ENCODE results near the gene ARL4D.

ARL4D gene

DNA sequence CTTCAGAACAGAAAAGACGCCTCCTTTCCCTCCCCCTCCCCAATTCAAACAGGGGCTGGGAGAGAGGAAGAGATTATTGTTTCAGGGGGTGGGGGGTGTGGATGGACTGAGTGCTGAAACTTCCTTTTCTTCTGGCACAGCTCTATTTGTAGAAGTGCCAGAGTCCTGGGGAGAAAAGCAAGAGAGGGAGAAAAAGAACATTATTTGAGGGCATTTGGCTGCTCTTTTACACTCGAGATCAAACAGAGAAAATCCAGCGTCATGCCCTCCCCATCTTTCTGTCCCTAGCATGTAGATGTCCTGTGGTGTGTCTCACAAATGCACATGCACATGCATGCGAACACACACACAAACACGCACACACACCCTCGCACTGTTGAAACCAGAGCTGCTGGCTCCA, 13.0 kb downstream of the ARL4D start:
- no peak for TF ChIP-seq EZH2 (IDR thresholded peaks at IDR 0.05; ENCODE audit: borderline replicate concordance, low read length)
- TF ChIP-seq, protein P1, sequence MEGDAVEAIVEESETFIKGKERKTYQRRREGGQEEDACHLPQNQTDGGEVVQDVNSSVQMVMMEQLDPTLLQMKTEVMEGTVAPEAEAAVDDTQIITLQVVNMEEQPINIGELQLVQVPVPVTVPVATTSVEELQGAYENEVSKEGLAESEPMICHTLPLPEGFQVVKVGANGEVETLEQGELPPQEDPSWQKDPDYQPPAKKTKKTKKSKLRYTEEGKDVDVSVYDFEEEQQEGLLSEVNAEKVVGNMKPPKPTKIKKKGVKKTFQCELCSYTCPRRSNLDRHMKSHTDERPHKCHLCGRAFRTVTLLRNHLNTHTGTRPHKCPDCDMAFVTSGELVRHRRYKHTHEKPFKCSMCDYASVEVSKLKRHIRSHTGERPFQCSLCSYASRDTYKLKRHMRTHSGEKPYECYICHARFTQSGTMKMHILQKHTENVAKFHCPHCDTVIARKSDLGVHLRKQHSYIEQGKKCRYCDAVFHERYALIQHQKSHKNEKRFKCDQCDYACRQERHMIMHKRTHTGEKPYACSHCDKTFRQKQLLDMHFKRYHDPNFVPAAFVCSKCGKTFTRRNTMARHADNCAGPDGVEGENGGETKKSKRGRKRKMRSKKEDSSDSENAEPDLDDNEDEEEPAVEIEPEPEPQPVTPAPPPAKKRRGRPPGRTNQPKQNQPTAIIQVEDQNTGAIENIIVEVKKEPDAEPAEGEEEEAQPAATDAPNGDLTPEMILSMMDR (IDR thresholded peaks at IDR 0.05; ENCODE audit: low read length): no peak
- no peak overlapping the region for H3K4me2 ChIP-seq (ENCODE audit: low read length)
- no peaks in the 10 kb centered on the region for H3K9me2 ChIP-seq (ENCODE audit: low read depth, low read length)
- H3K27ac ChIP-seq (ENCODE audit: low read depth, low read length, poor library complexity, severe bottlenecking): no peak overlapping the region
- H3K9me3 ChIP-seq (ENCODE audit: low read length): no peaks in the 10 kb centered on the region
- no peak overlapping the region for H2AFZ ChIP-seq (ENCODE audit: low read length)
- no peaks in the 10 kb centered on the region; the same call in 1 of the 2 replicates for H3K27me3 ChIP-seq (ENCODE audit: insufficient read depth, low read length)
- H3K79me2 ChIP-seq (ENCODE audit: insufficient read depth, low read length): no peaks in the 10 kb centered on the region
- no peaks in the 10 kb centered on the region for H3K36me3 ChIP-seq (ENCODE audit: insufficient read depth, low read length)
- no peaks in the 10 kb centered on the region for H3K4me1 ChIP-seq (ENCODE audit: insufficient read depth, low read length, severe bottlenecking)
- no peak overlapping the region for H3K4me3 ChIP-seq (ENCODE audit: low read depth, low read length, poor library complexity, severe bottlenecking)
- no peaks in the 10 kb centered on the region for H3F3A ChIP-seq (ENCODE audit: insufficient read depth, low read length)
- H4K20me1 ChIP-seq (ENCODE audit: insufficient read depth, low read length): no peaks in the 10 kb centered on the region
- no peak overlapping the region for H3K9ac ChIP-seq (ENCODE audit: low read length)

DNA sequence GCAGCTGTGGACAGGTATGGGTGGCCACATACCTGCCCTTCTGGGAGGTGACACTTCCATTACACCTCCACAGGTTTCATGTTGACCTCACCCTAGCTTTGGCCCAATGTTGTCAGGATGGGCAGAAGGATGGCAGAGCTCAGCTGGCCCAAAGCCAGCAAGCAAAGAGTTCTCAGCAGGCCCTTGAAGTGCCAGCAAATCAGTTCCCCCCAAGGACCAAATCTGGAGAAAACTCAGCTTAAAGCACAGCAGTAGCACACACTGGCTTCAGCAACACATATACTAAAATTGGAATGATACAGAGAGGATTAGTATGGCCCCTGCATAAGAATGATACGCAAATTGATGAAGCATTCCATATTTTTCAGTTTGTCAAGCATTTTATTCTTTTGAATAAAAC, 13.4 kb downstream of the ARL4D start:
- Histone ChIP-seq H3F3A (ENCODE audit: insufficient read depth, low read length) (no peaks in the 10 kb centered on the region), H3K36me3 (ENCODE audit: insufficient read depth, low read length) (no peaks in the 10 kb centered on the region), H3K27me3 (ENCODE audit: insufficient read depth, low read length) (no peaks in the 10 kb centered on the region; the same call in 1 of the 2 replicates), H2AFZ (ENCODE audit: low read length) (no peak overlapping the region), H4K20me1 (ENCODE audit: insufficient read depth, low read length) (no peaks in the 10 kb centered on the region), H3K9me3 (ENCODE audit: low read length) (no peaks in the 10 kb centered on the region), H3K9me2 (ENCODE audit: low read depth, low read length) (no peaks in the 10 kb centered on the region), H3K79me2 (ENCODE audit: insufficient read depth, low read length) (no peaks in the 10 kb centered on the region), H3K4me2 (ENCODE audit: low read length) (no peak overlapping the region), H3K27ac (ENCODE audit: low read depth, low read length, poor library complexity, severe bottlenecking) (no peak overlapping the region), H3K9ac (ENCODE audit: low read length) (no peak overlapping the region), H3K4me1 (ENCODE audit: insufficient read depth, low read length, severe bottlenecking) (no peaks in the 10 kb centered on the region), H3K4me3 (ENCODE audit: low read depth, low read length, poor library complexity, severe bottlenecking) (no peak overlapping the region)
- TF ChIP-seq EZH2 (IDR thresholded peaks at IDR 0.05; ENCODE audit: borderline replicate concordance, low read length): no peak
- TF ChIP-seq, protein P1 (IDR thresholded peaks at IDR 0.05; ENCODE audit: low read length): no peak

DNA sequence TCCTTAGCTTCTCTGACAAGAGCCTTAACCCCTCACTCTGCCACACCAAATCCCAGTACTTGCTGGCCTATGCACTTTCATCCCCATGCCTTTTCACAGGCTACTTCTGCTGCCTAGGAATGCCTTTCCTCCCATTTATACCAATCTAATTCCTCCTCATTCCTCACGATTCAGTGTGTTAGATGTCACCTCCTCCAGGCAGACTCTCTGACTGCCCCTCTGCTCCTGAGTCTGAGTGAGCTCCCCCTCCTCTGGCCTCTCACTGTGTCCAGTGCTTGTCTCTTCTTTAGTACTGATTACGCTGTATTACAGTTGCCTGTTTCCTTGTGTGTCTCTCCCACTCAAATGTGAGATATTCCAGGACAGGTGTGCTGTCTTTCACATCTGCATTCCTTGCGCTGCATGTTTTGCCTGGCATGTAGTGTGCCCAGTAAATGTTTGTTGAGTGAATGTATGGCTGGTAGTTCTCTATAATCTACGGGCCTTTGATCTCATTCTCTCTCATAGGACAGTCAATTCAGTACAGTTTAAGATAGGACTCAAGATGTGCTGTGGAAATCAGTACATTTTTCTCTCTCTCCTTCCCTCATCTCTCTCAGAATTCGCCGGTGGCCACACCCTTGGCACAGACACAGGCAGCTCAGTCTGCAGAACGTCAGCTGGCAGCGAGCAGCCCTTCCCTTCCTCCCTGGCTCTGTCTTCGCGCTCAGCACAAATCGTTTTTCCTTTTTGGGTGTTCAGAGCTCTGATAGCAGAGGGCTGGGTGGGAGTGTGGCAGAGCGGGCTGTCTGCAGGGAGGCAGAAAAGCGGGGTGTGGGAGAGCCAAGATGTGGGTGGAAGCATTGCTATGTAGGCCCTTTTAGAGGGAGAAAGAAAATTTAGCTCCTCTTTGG, 18.5 kb downstream of the ARL4D start:
- Histone ChIP-seq H3K27ac (ENCODE audit: low read depth, low read length, poor library complexity, severe bottlenecking) (no peak overlapping the region), H2AFZ (ENCODE audit: low read length) (no peak overlapping the region), H3K36me3 (ENCODE audit: insufficient read depth, low read length) (no peaks in the 10 kb centered on the region), H3F3A (ENCODE audit: insufficient read depth, low read length) (no peaks in the 10 kb centered on the region), H3K4me3 (ENCODE audit: low read depth, low read length, poor library complexity, severe bottlenecking) (no peak overlapping the region), H3K9me2 (ENCODE audit: low read depth, low read length) (no peaks in the 10 kb centered on the region), H3K27me3 (ENCODE audit: insufficient read depth, low read length) (no peaks in the 10 kb centered on the region; the same call in 1 of the 2 replicates), H3K9me3 (ENCODE audit: low read length) (no peaks in the 10 kb centered on the region), H3K9ac (ENCODE audit: low read length) (no peak overlapping the region), H3K4me1 (ENCODE audit: insufficient read depth, low read length, severe bottlenecking) (no peaks in the 10 kb centered on the region), H3K79me2 (ENCODE audit: insufficient read depth, low read length) (no peaks in the 10 kb centered on the region), H3K4me2 (ENCODE audit: low read length) (no peak overlapping the region), H4K20me1 (ENCODE audit: insufficient read depth, low read length) (no peaks in the 10 kb centered on the region)
- TF ChIP-seq, protein P1 (IDR thresholded peaks at IDR 0.05; ENCODE audit: low read length): no peak
- TF ChIP-seq EZH2 (IDR thresholded peaks at IDR 0.05; ENCODE audit: borderline replicate concordance, low read length): no peak
